ENCODE measurements around the gene NTPCR. TPM values are rescaled to one million over a fixed set of nuclear protein-coding genes. Genes with fewer than 3 reads are reported as not detected.

Gene NTPCR
- total and polyA plus RNA-seq, 7 donors: 34.8 to 75.1 (median 65.0) TPM

- H3K27ac ChIP-seq: no peak overlapping the region
- no peak for TF ChIP-seq CTCF (IDR thresholded peaks at IDR 0.05)
- H3K4me1 ChIP-seq: peaks cover 9% of the 10 kb centered on the region
- no peak for ATAC-seq
- H3K9me3 ChIP-seq: no peaks in the 10 kb centered on the region
- intact Hi-C loops (cut with DNase I): no loop called here
- no peaks in the 10 kb centered on the region for H3K27me3 ChIP-seq (ENCODE audit: insufficient read depth in 3 of 3, low read length in 2 of 3)
- H3K4me3 ChIP-seq: no peak overlapping the region
- H3K36me3 ChIP-seq (ENCODE audit: insufficient read depth in 1 of 2, low read depth in 1 of 2): no peaks in the 10 kb centered on the region
- DNase-seq: no peak
- WGBS, 3 donors: 50 to 59% (median 54%) methylated on average over 8 of the region's 8 CpGs
Observed at GRCh38 chr1:232988572-232989040, 38.2 kb downstream of the NTPCR start.

- H3K4me1 ChIP-seq: peaks cover 9% of the 10 kb centered on the region
- H3K27ac ChIP-seq: no peak overlapping the region
- 87 to 92% (median 89%) methylated on average over 20 of the region's 20 CpGs for WGBS, 3 donors
- H3K27me3 ChIP-seq (ENCODE audit: insufficient read depth in 3 of 3, low read length in 2 of 3): no peaks in the 10 kb centered on the region
- TF ChIP-seq CTCF (IDR thresholded peaks at IDR 0.05): no peak
- ATAC-seq (no peak), DNase-seq (no peak)
- intact Hi-C loops (cut with DNase I): no loop called here
- no peaks in the 10 kb centered on the region for H3K36me3 ChIP-seq (ENCODE audit: insufficient read depth in 1 of 2, low read depth in 1 of 2)
- H3K9me3 ChIP-seq: no peaks in the 10 kb centered on the region
- H3K4me3 ChIP-seq: no peak overlapping the region
Observed at GRCh38 chr1:232990176-232991128, 40.0 kb downstream of the NTPCR start.

- no peak for DNase-seq
- Histone ChIP-seq H3K27ac (no peak overlapping the region), H3K9me3 (no peaks in the 10 kb centered on the region), H3K4me3 (no peak overlapping the region), H3K4me1 (peaks cover 9% of the 10 kb centered on the region), H3K36me3 (ENCODE audit: insufficient read depth in 1 of 2, low read depth in 1 of 2) (no peaks in the 10 kb centered on the region), H3K27me3 (ENCODE audit: insufficient read depth in 3 of 3, low read length in 2 of 3) (no peaks in the 10 kb centered on the region)
- 77 to 93% (median 80%) methylated on average over 7 of the region's 7 CpGs for WGBS, 3 donors
- intact Hi-C loops (cut with DNase I): no loop called here
- no peak for ATAC-seq
- no peak for TF ChIP-seq CTCF (IDR thresholded peaks at IDR 0.05)
Observed at GRCh38 chr1:232991238-232991637, 40.8 kb downstream of the NTPCR start.

- H3K4me1 ChIP-seq: peaks cover 9% of the 10 kb centered on the region
- DNase-seq: no peak
- peak in 1 of 4 donors; percentile 23 for ATAC-seq
- H3K4me3 ChIP-seq: no peak overlapping the region
- TF ChIP-seq CTCF (IDR thresholded peaks at IDR 0.05): no peak
- H3K9me3 ChIP-seq: no peaks in the 10 kb centered on the region
- H3K27ac ChIP-seq: no peak overlapping the region
- H3K27me3 ChIP-seq (ENCODE audit: insufficient read depth in 3 of 3, low read length in 2 of 3): no peaks in the 10 kb centered on the region
- 19 to 59% (median 32%) methylated on average over 3 of the region's 3 CpGs for WGBS, 3 donors
- no peaks in the 10 kb centered on the region for H3K36me3 ChIP-seq (ENCODE audit: insufficient read depth in 1 of 2, low read depth in 1 of 2)
- intact Hi-C loops (cut with DNase I): no loop called here
Observed at GRCh38 chr1:232992227-232992626, 41.8 kb downstream of the NTPCR start.
